HL-60 (cell line): Measurements from ENCODE around the gene MAP7D3.

Source experiments
- DNase-seq, 2 experiments: peaks; one replicate each; pipeline ENCODE4 v3.0.0-alpha.2; 2010 to 2020; ENCODE audit warnings: low read depth in 1 of 2, low spot score in 1 of 2
- H3K27ac ChIP-seq: fragments of 250-450 bp; sonication (Bioruptor Pico); replicated peaks from 2 replicates; pipeline ENCODE4 v1.5.1; 2020; ENCODE audit warnings: mild to moderate bottlenecking, moderate library complexity
- H3K27me3 ChIP-seq: fragments of 250-450 bp; sonication (Bioruptor Pico); 2 replicates; pipeline ENCODE4 v1.5.1; 2021; ENCODE audit warnings: mild to moderate bottlenecking, moderate library complexity; ENCODE audit not compliant: insufficient read depth, poor library complexity, severe bottlenecking
- H3K4me3 ChIP-seq: replicated peaks from 2 replicates; pipeline ENCODE4 v1.5.1; 2011; ENCODE audit warnings: mild to moderate bottlenecking, control low read depth, low read length; ENCODE audit not compliant: insufficient read depth
- GABPA ChIP-seq: IDR thresholded peaks from 2 replicates; pipeline ENCODE4 v1.6.1; 2012; ENCODE audit warnings: low read depth
- POLR2AphosphoS5 ChIP-seq: IDR thresholded peaks from 2 replicates; pipeline ENCODE4 v1.6.1; 2012; ENCODE audit warnings: low read depth
- SPI1 ChIP-seq: IDR thresholded peaks from 2 replicates; pipeline ENCODE4 v1.6.1; 2012; ENCODE audit warnings: low read depth, mild to moderate bottlenecking, borderline replicate concordance
- TF ChIP-seq, protein P1 (sequence below): IDR thresholded peaks from one replicate; pipeline ENCODE4 v1.5.1; 2011; ENCODE audit warnings: low read length, control low read depth, inconsistent platforms; ENCODE audit not compliant: insufficient read depth
- TF ChIP-seq, protein P2 (sequence below): IDR thresholded peaks from 2 replicates; pipeline ENCODE4 v1.6.1; 2012; ENCODE audit warnings: low read depth; ENCODE audit not compliant: insufficient replicate concordance

Gene MAP7D3

DNA sequence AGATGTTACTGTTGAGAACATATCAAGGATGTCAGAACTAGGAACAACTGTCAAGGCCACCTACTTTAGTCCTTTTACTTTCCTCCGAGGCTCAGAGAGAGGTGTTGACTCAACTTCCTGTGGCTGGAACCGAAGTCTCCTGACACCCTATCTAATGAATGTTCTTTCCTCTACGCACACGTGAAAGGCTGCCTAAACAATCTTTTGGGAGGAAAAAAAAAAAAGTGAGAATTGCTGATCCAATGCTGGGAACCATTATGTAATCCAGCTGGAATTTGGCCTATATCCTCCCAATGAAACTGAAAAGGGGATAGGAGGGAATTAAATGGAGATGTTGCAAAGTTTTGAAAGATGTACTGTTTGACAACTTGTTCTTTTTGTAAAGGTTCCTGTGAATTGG lies 8.3 kb upstream of the MAP7D3 start:
- Histone ChIP-seq H3K27me3 (no peaks in the 10 kb centered on the region), H3K27ac (no peak overlapping the region), H3K4me3 (no peak overlapping the region)
- TF ChIP-seq SPI1 = no peak
- TF ChIP-seq, protein P1, sequence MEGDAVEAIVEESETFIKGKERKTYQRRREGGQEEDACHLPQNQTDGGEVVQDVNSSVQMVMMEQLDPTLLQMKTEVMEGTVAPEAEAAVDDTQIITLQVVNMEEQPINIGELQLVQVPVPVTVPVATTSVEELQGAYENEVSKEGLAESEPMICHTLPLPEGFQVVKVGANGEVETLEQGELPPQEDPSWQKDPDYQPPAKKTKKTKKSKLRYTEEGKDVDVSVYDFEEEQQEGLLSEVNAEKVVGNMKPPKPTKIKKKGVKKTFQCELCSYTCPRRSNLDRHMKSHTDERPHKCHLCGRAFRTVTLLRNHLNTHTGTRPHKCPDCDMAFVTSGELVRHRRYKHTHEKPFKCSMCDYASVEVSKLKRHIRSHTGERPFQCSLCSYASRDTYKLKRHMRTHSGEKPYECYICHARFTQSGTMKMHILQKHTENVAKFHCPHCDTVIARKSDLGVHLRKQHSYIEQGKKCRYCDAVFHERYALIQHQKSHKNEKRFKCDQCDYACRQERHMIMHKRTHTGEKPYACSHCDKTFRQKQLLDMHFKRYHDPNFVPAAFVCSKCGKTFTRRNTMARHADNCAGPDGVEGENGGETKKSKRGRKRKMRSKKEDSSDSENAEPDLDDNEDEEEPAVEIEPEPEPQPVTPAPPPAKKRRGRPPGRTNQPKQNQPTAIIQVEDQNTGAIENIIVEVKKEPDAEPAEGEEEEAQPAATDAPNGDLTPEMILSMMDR = no peak
- TF ChIP-seq POLR2AphosphoS5 = no peak
- TF ChIP-seq GABPA = no peak
- TF ChIP-seq, protein P2, sequence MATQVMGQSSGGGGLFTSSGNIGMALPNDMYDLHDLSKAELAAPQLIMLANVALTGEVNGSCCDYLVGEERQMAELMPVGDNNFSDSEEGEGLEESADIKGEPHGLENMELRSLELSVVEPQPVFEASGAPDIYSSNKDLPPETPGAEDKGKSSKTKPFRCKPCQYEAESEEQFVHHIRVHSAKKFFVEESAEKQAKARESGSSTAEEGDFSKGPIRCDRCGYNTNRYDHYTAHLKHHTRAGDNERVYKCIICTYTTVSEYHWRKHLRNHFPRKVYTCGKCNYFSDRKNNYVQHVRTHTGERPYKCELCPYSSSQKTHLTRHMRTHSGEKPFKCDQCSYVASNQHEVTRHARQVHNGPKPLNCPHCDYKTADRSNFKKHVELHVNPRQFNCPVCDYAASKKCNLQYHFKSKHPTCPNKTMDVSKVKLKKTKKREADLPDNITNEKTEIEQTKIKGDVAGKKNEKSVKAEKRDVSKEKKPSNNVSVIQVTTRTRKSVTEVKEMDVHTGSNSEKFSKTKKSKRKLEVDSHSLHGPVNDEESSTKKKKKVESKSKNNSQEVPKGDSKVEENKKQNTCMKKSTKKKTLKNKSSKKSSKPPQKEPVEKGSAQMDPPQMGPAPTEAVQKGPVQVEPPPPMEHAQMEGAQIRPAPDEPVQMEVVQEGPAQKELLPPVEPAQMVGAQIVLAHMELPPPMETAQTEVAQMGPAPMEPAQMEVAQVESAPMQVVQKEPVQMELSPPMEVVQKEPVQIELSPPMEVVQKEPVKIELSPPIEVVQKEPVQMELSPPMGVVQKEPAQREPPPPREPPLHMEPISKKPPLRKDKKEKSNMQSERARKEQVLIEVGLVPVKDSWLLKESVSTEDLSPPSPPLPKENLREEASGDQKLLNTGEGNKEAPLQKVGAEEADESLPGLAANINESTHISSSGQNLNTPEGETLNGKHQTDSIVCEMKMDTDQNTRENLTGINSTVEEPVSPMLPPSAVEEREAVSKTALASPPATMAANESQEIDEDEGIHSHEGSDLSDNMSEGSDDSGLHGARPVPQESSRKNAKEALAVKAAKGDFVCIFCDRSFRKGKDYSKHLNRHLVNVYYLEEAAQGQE = no peak
- no peak for DNase-seq

DNA sequence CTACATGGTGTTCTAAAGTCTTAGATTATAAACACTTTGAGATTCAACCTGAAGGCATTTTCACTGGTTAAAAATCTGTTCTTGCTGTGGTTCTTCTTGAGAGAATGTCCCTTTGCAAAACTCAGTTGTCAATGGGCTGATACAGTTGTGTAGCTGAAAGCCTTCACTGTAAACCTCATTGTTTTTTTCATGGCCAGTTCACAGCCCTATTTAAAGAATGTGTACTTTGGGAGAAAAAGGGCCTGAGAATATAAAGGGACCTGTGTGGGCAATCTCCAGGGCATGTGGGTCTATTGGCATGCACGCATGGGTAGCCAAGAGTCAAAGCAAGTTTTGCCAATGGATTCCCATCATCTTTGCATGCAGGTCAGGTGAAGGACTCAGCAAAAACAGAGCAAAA lies 7.8 kb upstream of the MAP7D3 start:
- Histone ChIP-seq H3K27me3 (no peaks in the 10 kb centered on the region), H3K4me3 (no peak overlapping the region), H3K27ac (no peak overlapping the region)
- TF ChIP-seq, protein P1 = no peak
- TF ChIP-seq SPI1 = no peak
- TF ChIP-seq POLR2AphosphoS5 = no peak
- TF ChIP-seq, protein P2 = no peak
- no peak for TF ChIP-seq GABPA
- no peak for DNase-seq

DNA sequence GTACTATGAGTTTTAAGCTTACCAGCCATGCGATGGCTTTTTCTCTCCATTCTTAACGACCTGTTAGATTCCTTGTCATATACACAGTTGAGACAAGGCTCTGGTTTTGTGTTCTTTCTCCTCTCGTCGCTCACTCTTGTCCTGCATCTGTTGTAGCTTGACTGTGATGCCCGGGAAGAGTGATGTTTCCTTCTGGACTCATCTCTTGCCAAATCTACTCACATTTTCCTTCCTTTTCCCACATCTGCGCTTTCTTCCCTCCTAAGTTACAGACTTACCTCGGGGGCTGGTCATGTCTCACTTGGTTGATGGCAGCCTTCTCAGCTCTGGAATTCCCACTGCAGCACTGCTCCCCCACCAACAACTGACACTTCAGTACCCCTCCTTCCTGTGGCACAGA lies 4.8 kb upstream of the MAP7D3 start:
- Histone ChIP-seq H3K27me3 (no peaks in the 10 kb centered on the region), H3K27ac (no peak overlapping the region), H3K4me3 (no peak overlapping the region)
- TF ChIP-seq, protein P2 = no peak
- TF ChIP-seq SPI1 = no peak
- TF ChIP-seq POLR2AphosphoS5 = no peak
- TF ChIP-seq, protein P1 = no peak
- no peak for TF ChIP-seq GABPA
- DNase-seq = no peak
